H9 (cell line): ENCODE data around the gene HSPB3. TPM values are rescaled to one million over a fixed set of nuclear protein-coding genes. Genes with fewer than 3 reads are reported as not detected.

Experiments used
- DNase-seq: peaks from one replicate; pipeline ENCODE4 v3.0.0-alpha.2; 2017
- H2AFZ ChIP-seq: one replicate; pipeline ENCODE4 v1.6.1; 2013; ENCODE audit warnings: mild to moderate bottlenecking, low read length, control low read depth, moderate library complexity
- H2AK5ac ChIP-seq: 2 replicates; pipeline ENCODE4 v1.6.1; 2013; ENCODE audit warnings: low read length, control low read depth, mixed read lengths; ENCODE audit not compliant: insufficient read length
- H2BK120ac ChIP-seq: one replicate; pipeline ENCODE4 v1.6.1; 2013; ENCODE audit warnings: low read depth, mild to moderate bottlenecking, low read length, control low read depth, inconsistent platforms; ENCODE audit not compliant: poor library complexity, severe bottlenecking
- H2BK12ac ChIP-seq: 2 replicates; pipeline ENCODE4 v1.6.1; 2013; ENCODE audit warnings: low read length, control low read depth, mixed read lengths, low read depth; ENCODE audit not compliant: insufficient read length
- H2BK15ac ChIP-seq: 2 replicates; pipeline ENCODE4 v1.6.1; 2013; ENCODE audit warnings: low read depth, low read length, control low read depth
- H2BK20ac ChIP-seq: one replicate; pipeline ENCODE4 v1.6.1; 2013; ENCODE audit warnings: low read depth, mild to moderate bottlenecking, low read length, control low read depth, inconsistent platforms; ENCODE audit not compliant: poor library complexity, severe bottlenecking
- H2BK5ac ChIP-seq: 2 replicates; pipeline ENCODE4 v1.6.1; 2013; ENCODE audit warnings: low read length, control low read depth, mixed read lengths; ENCODE audit not compliant: insufficient read length
- H3K14ac ChIP-seq: 2 replicates; pipeline ENCODE4 v1.6.1; 2013; ENCODE audit warnings: low read length, control low read depth; ENCODE audit not compliant: insufficient read depth
- H3K18ac ChIP-seq: 2 replicates; pipeline ENCODE4 v1.6.1; 2013; ENCODE audit warnings: low read depth, mild to moderate bottlenecking, mixed read lengths, low read length, control low read depth; ENCODE audit not compliant: insufficient read length
- H3K23ac ChIP-seq: 2 replicates; pipeline ENCODE4 v1.6.1; 2013; ENCODE audit warnings: low read length, control low read depth, mixed read lengths, low read depth; ENCODE audit not compliant: insufficient read length
- H3K23me2 ChIP-seq: 2 replicates; pipeline ENCODE4 v1.6.1; 2013; ENCODE audit warnings: low read depth, mild to moderate bottlenecking, mixed read lengths, low read length, control low read depth; ENCODE audit not compliant: insufficient read length, poor library complexity, severe bottlenecking
- H3K27ac ChIP-seq: 2 replicates; pipeline ENCODE4 v1.5.1; 2013; ENCODE audit warnings: low read length, control low read depth, mixed read lengths, low read depth; ENCODE audit not compliant: insufficient read length
- H3K27me3 ChIP-seq: 2 replicates; pipeline ENCODE4 v1.6.1; 2013; ENCODE audit warnings: low read length, control low read depth, inconsistent platforms; ENCODE audit not compliant: insufficient read depth
- H3K4ac ChIP-seq: 2 replicates; pipeline ENCODE4 v1.6.1; 2013; ENCODE audit warnings: low read depth, mild to moderate bottlenecking, control low read depth, inconsistent platforms, low read length, moderate library complexity
- H3K4me1 ChIP-seq: 2 replicates; pipeline ENCODE4 v1.6.1; 2013; ENCODE audit warnings: low read length, control low read depth, inconsistent platforms; ENCODE audit not compliant: insufficient read depth
- H3K4me2 ChIP-seq: 2 replicates; pipeline ENCODE4 v1.6.1; 2013; ENCODE audit warnings: low read length, control low read depth, mixed read lengths; ENCODE audit not compliant: insufficient read length, insufficient read depth
- H3K56ac ChIP-seq: 2 replicates; pipeline ENCODE4 v1.6.1; 2013; ENCODE audit warnings: low read depth, mild to moderate bottlenecking, mixed read lengths, low read length, control low read depth; ENCODE audit not compliant: insufficient read length
- H3K79me1 ChIP-seq: 2 replicates; pipeline ENCODE4 v1.6.1; 2013; ENCODE audit warnings: low read depth, mild to moderate bottlenecking, moderate library complexity, low read length, control low read depth, inconsistent platforms; ENCODE audit not compliant: insufficient read depth, poor library complexity, severe bottlenecking
- H3K79me2 ChIP-seq: 2 replicates; pipeline ENCODE4 v1.6.1; 2013; ENCODE audit warnings: low read length, control low read depth, inconsistent platforms; ENCODE audit not compliant: insufficient read depth
- H3K9ac ChIP-seq: 2 replicates; pipeline ENCODE4 v1.6.1; 2013; ENCODE audit warnings: low read length, control low read depth, mixed read lengths; ENCODE audit not compliant: insufficient read length; ENCODE audit errors: extremely low read depth
- H3K9me3 ChIP-seq: one replicate; pipeline ENCODE4 v1.6.1; 2013; ENCODE audit warnings: low read depth, low read length, inconsistent platforms; ENCODE audit not compliant: control insufficient read depth
- H3T11ph ChIP-seq: one replicate; pipeline ENCODE4 v1.6.1; 2013; ENCODE audit warnings: mild to moderate bottlenecking, low read length, control low read depth, inconsistent platforms
- H4K20me1 ChIP-seq: one replicate; pipeline ENCODE4 v1.6.1; 2013; ENCODE audit not compliant: control insufficient read depth, insufficient read length, insufficient read depth
- H4K5ac ChIP-seq: 2 replicates; pipeline ENCODE4 v1.6.1; 2013; ENCODE audit warnings: low read depth, mild to moderate bottlenecking, mixed read lengths, low read length, control low read depth; ENCODE audit not compliant: insufficient read length
- H4K8ac ChIP-seq: replicated peaks from 2 replicates; pipeline ENCODE4 v1.6.1; 2013; ENCODE audit warnings: low read length, control low read depth, mixed read lengths, low read depth; ENCODE audit not compliant: insufficient read length
- H4K91ac ChIP-seq: 2 replicates; pipeline ENCODE4 v1.6.1; 2013; ENCODE audit warnings: low read depth, mild to moderate bottlenecking, moderate library complexity, mixed read lengths, low read length, control low read depth; ENCODE audit not compliant: insufficient read length
- H3K27ac Mint-ChIP-seq, 3 experiments: 2 replicates in 2 of 3; 3 replicates in 1 of 3; pipeline ENCODE4 v1.8.0; 2020 to 2021; ENCODE audit warnings: mixed read lengths in 3 of 3, mild to moderate bottlenecking in 1 of 3, moderate library complexity in 1 of 3
- H3K27me3 Mint-ChIP-seq: 2 replicates; pipeline ENCODE4 v1.8.0; 2021; ENCODE audit warnings: low read depth, mild to moderate bottlenecking, moderate library complexity, mixed read lengths
- H3K36me3 Mint-ChIP-seq, 3 experiments: 2 replicates in 2 of 3; 3 replicates in 1 of 3; pipeline ENCODE4 v1.8.0; 2020 to 2021; ENCODE audit warnings: low read depth in 3 of 3, mixed read lengths in 3 of 3; ENCODE audit not compliant: insufficient read depth in 1 of 3
- H3K4me1 Mint-ChIP-seq, 2 experiments: 2 replicates each; pipeline ENCODE4 v1.8.0; 2020; ENCODE audit warnings: mixed read lengths in 2 of 2
- H3K4me3 Mint-ChIP-seq, 2 experiments: 2 replicates in 1 of 2; 3 replicates in 1 of 2; pipeline ENCODE4 v1.8.0; 2020 to 2021; ENCODE audit warnings: mild to moderate bottlenecking in 2 of 2, mixed read lengths in 2 of 2, moderate library complexity in 1 of 2
- H3K9me3 Mint-ChIP-seq, 2 experiments: 2 replicates in 1 of 2; 3 replicates in 1 of 2; pipeline ENCODE4 v1.8.0; 2020; ENCODE audit warnings: mild to moderate bottlenecking in 2 of 2, mixed read lengths in 2 of 2, moderate library complexity in 1 of 2
- WGBS: extraction: QIAGEN DNeasy Blood & Tissue Kit; methylation state at CpG from one replicate; pipeline ENCODE4 v1.1.7; 2013; ENCODE audit warnings: missing lambda C conversion rate, low lambda C conversion rate, mixed read lengths; ENCODE audit not compliant: insufficient read length; ENCODE audit errors: extremely low coverage; 5-methylcytosine and 5-hydroxymethylcytosine counted together
- total RNA-seq: library from RNA; stranded (reverse); gene quantifications from 2 replicates; pipeline ENCODE4 v1.2.1, GENCODE V29; 2021
- TF ChIP-seq, protein P1 (sequence below): fragments of 200-600 bp; sonication (generic); conservative IDR thresholded peaks from 3 replicates; pipeline ENCODE4 v1.8.0; 2021; ENCODE audit warnings: antibody characterized with exemption, mild to moderate bottlenecking

HSPB3 gene
- total RNA-seq, 1 experiment from 2014 or later: not detected

DNA sequence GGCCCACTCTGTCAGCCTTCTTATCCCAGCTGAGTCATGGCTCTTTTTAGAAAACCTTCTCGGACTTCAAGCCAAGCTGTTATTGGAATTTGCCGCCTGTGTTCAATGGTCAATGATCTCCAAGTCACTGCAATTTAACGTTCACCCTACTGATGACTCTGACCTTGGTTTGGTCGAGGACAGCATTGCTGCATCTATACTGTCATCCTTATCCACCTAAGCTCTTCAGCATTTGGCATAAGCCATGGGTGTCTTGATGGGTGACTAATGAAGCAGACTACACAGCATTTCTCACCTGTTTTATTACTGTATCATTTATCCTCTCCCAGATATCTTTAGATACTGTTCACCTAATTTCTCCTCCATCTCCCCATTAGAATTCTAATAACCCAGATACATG, 5.6 kb upstream of the HSPB3 start:
- no peak overlapping the region for H2BK20ac ChIP-seq
- H3T11ph ChIP-seq: no peak overlapping the region
- no CpG with 5 or more reads among the region's 4 CpGs for WGBS
- H2AFZ ChIP-seq: no peak overlapping the region
- Mint-ChIP-seq H3K27ac (no peak overlapping the region), H3K4me1 (peaks cover 1 to 2% of the 10 kb centered on the region in 2 experiments; a peak in 1 of 4 replicates), H3K36me3 (peaks cover 0 to 5% (median 0%) of the 10 kb centered on the region in 3 experiments; a peak in 3 of 7 replicates), H3K9me3 (peaks cover 3 to 6% of the 10 kb centered on the region in 2 experiments; a peak in 4 of 5 replicates), H3K4me3 (no peak overlapping the region), H3K27me3 (no peaks in the 10 kb centered on the region)
- H3K4me1 ChIP-seq: peaks cover 3% of the 10 kb centered on the region; the same call in 1 of the 2 replicates
- H3K27ac ChIP-seq: no peak overlapping the region
- H2BK12ac ChIP-seq: no peak overlapping the region
- no peaks in the 10 kb centered on the region for H3K23me2 ChIP-seq
- no peak overlapping the region for H3K4ac ChIP-seq
- H3K56ac ChIP-seq: no peak overlapping the region
- no peak overlapping the region for H2BK15ac ChIP-seq
- no peaks in the 10 kb centered on the region for H3K27me3 ChIP-seq
- no peak for DNase-seq
- H3K4me2 ChIP-seq: no peak overlapping the region
- H3K18ac ChIP-seq: no peak overlapping the region
- H4K8ac ChIP-seq: no peak overlapping the region
- no peaks in the 10 kb centered on the region for H3K79me1 ChIP-seq
- no peaks in the 10 kb centered on the region for H3K9me3 ChIP-seq
- H2BK5ac ChIP-seq: no peak overlapping the region
- H3K14ac ChIP-seq: no peak overlapping the region
- no peaks in the 10 kb centered on the region for H4K20me1 ChIP-seq
- H3K79me2 ChIP-seq: no peaks in the 10 kb centered on the region
- H3K23ac ChIP-seq: no peak overlapping the region
- no peak overlapping the region for H3K9ac ChIP-seq
- no peak overlapping the region for H2AK5ac ChIP-seq
- no peak overlapping the region for H4K5ac ChIP-seq
- TF ChIP-seq, protein P1, sequence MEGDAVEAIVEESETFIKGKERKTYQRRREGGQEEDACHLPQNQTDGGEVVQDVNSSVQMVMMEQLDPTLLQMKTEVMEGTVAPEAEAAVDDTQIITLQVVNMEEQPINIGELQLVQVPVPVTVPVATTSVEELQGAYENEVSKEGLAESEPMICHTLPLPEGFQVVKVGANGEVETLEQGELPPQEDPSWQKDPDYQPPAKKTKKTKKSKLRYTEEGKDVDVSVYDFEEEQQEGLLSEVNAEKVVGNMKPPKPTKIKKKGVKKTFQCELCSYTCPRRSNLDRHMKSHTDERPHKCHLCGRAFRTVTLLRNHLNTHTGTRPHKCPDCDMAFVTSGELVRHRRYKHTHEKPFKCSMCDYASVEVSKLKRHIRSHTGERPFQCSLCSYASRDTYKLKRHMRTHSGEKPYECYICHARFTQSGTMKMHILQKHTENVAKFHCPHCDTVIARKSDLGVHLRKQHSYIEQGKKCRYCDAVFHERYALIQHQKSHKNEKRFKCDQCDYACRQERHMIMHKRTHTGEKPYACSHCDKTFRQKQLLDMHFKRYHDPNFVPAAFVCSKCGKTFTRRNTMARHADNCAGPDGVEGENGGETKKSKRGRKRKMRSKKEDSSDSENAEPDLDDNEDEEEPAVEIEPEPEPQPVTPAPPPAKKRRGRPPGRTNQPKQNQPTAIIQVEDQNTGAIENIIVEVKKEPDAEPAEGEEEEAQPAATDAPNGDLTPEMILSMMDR: no peak
- no peak overlapping the region for H2BK120ac ChIP-seq
- H4K91ac ChIP-seq: no peak overlapping the region
